ENCODE measurements around the gene MUSK. TPM values are rescaled to one million over a fixed set of nuclear protein-coding genes. Genes with fewer than 3 reads are reported as not detected.

The MUSK gene
- total RNA-seq, 1 experiment from 2014 or later = not detected

DNA sequence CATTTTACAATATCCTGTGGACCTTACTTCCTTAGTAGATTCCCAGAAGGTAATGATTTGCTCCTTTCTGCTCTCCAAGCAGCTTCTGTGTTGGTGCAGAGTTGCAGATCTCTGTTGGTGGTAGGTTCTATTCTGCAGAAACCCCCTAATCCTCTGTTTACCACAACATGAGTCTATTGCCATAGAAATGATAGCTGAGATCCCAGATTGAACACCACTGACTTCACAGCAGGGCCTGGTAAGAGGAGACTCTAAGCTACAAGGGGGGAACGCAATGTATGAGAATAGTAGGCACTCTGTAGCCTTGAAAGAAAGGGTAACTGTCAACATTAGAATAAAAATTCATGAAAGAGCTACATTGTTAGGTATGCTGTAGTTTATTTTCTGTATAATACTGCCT lies 59.5 kb downstream of the MUSK start:
- Histone ChIP-seq H3K4me1 (ENCODE audit: control insufficient read depth, insufficient read depth, low read length) (no peaks in the 10 kb centered on the region), H3K27ac (ENCODE audit: low read length) (no peak overlapping the region), H3K36me3 (ENCODE audit: control insufficient read depth, insufficient read depth, low read length) (no peaks in the 10 kb centered on the region), H3K27me3 (ENCODE audit: control insufficient read depth, insufficient read depth, low read length) (no peaks in the 10 kb centered on the region), H3K4me3 (ENCODE audit: low read depth in 2 of 2, low read length in 2 of 2) (no peak overlapping the region), H3K9me3 (ENCODE audit: control insufficient read depth, insufficient read depth, low read depth, low read length) (no peaks in the 10 kb centered on the region)
- in situ Hi-C loops (cut with HindIII; ENCODE audit: low pct_unique_long_range_greater_than_20kb, low sequenced_read_pairs) = no loop called here
- BruUV-seq (replicated peaks) = no TSS peak
- ChIA-PET POLR2A (no interaction called here), CTCF (no interaction called here)
- TF ChIP-seq SIN3A (IDR thresholded peaks at IDR 0.05; ENCODE audit: borderline replicate concordance, insufficient read depth, low read depth, low read length) = no peak
- TF ChIP-seq POLR2AphosphoS5 (IDR thresholded peaks at IDR 0.05; ENCODE audit: low read depth, low read length) = no peak
- TF ChIP-seq, protein P1, sequence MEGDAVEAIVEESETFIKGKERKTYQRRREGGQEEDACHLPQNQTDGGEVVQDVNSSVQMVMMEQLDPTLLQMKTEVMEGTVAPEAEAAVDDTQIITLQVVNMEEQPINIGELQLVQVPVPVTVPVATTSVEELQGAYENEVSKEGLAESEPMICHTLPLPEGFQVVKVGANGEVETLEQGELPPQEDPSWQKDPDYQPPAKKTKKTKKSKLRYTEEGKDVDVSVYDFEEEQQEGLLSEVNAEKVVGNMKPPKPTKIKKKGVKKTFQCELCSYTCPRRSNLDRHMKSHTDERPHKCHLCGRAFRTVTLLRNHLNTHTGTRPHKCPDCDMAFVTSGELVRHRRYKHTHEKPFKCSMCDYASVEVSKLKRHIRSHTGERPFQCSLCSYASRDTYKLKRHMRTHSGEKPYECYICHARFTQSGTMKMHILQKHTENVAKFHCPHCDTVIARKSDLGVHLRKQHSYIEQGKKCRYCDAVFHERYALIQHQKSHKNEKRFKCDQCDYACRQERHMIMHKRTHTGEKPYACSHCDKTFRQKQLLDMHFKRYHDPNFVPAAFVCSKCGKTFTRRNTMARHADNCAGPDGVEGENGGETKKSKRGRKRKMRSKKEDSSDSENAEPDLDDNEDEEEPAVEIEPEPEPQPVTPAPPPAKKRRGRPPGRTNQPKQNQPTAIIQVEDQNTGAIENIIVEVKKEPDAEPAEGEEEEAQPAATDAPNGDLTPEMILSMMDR (IDR thresholded peaks at IDR 0.05) = no peak
- no peak for TF ChIP-seq TCF7L2 (IDR thresholded peaks at IDR 0.05; ENCODE audit: low read depth, low read length)
- TF ChIP-seq REST (IDR thresholded peaks at IDR 0.05; ENCODE audit: insufficient read depth in 1 of 2, low read depth in 2 of 2, low read length in 1 of 2) = no peak
- no peak for ATAC-seq
- intact Hi-C loops (cut with micrococcal nuclease; ENCODE audit: unreplicated experiment) = no loop called here
- DNase-seq (ENCODE audit: low read depth, low spot score) = no peak

DNA sequence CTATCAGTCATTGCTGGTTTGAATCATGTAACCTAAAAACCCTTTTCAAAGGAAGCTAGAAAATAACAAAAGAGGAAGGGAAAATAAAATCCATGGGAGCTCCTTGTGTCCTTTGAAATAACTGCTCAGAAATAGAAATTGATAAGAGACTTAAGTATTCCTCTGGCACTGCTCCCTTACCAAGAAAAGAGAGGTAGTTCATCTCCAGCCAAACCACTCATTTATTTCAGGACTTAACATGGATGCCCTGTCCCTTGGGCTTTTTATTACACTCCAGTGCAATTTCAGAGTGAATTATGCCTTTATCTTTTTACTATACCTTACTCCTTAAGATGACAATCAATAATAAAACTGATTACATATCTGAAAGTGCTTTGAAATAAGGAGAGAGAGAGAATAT lies 61.0 kb downstream of the MUSK start:
- no TSS peak for BruUV-seq (replicated peaks)
- POLR2A ChIA-PET = no interaction called here
- no peak overlapping the region for H3K4me3 ChIP-seq (ENCODE audit: low read depth in 2 of 2, low read length in 2 of 2)
- ATAC-seq = no peak
- in situ Hi-C loops (cut with HindIII; ENCODE audit: low pct_unique_long_range_greater_than_20kb, low sequenced_read_pairs) = no loop called here
- DNase-seq (ENCODE audit: low read depth, low spot score) = no peak
- H3K4me1 ChIP-seq (ENCODE audit: control insufficient read depth, insufficient read depth, low read length) = no peaks in the 10 kb centered on the region
- CTCF ChIA-PET = no interaction called here
- H3K27me3 ChIP-seq (ENCODE audit: control insufficient read depth, insufficient read depth, low read length) = no peaks in the 10 kb centered on the region
- no peaks in the 10 kb centered on the region for H3K9me3 ChIP-seq (ENCODE audit: control insufficient read depth, insufficient read depth, low read depth, low read length)
- H3K36me3 ChIP-seq (ENCODE audit: control insufficient read depth, insufficient read depth, low read length) = no peaks in the 10 kb centered on the region
- intact Hi-C loops (cut with micrococcal nuclease; ENCODE audit: unreplicated experiment) = no loop called here
- H3K27ac ChIP-seq (ENCODE audit: low read length) = no peak overlapping the region
- TF ChIP-seq SIN3A (IDR thresholded peaks at IDR 0.05; ENCODE audit: borderline replicate concordance, insufficient read depth, low read depth, low read length) = no peak
- TF ChIP-seq REST (IDR thresholded peaks at IDR 0.05; ENCODE audit: insufficient read depth in 1 of 2, low read depth in 2 of 2, low read length in 1 of 2) = no peak
- no peak for TF ChIP-seq POLR2AphosphoS5 (IDR thresholded peaks at IDR 0.05; ENCODE audit: low read depth, low read length)
- TF ChIP-seq, protein P1 (IDR thresholded peaks at IDR 0.05) = no peak
- TF ChIP-seq TCF7L2 (IDR thresholded peaks at IDR 0.05; ENCODE audit: low read depth, low read length) = no peak

Measured in Panc1 (cell line).